NCI-H526 (cell line): ENCODE data around the gene ZDHHC7.
A peak's percentile ranks its signal among the peaks of the same experiment; 100 is the strongest.

ENCODE experiments used
- DNase-seq, 2 experiments: peaks; one replicate each; lab custom pipeline; 2025; lab: John Stamatoyannopoulos, UW

ZDHHC7 gene

DNA sequence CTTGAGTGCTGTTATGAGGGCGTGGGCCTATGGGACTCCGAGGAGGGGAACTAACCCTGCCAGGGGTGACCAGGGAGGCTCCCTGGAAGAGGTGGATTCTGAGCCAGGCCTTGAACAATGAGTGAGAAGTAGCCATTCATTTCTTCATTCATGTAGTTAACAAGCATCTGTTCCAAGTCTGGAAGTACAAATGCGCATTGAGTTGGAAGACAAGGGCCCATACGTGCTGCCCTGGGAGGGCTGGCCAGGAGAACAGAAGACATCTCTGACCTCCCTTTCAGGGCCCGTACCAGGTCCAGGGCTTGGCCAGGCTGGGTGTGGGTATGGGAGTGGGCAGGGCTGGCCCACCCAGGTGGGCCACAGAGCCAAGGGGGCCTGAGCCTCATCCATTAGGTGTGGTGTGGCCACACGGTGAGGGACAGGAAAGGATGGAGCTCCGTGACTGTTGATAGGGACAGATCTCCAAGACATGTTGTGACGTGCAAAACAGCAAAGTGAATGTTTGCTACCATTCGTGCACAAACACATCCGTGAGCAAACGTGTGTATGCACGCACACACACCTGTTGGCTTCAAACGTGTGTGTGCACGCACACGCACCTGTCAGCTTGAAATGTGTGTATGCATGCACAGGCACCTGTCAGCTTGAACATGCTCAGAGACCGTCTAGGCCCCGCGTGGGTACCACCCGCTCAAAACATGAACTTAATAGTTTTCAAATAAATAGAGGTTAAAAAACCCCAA lies 46.8 kb downstream of the ZDHHC7 start:
- DNase-seq, result no peak

DNA sequence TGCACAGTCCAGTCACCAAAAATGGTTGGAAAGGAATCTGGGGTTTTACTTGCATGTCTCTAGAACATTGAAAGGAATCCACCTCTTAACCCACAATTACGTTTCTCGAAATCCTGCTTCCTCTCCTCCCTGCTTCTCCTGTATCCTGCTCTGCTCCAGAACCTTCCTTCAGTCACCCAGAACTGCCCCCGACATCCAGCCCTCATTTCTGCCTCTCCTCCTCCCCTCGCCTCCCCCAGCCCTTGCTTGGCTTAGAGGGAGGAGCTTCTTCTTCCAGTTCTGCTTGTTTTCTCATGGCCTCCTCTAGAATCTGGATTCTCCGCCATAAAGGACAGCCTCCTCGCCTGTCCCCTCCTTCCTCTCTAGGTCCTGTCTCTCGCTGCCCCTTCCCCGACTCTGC lies 48.3 kb downstream of the ZDHHC7 start:
- DNase-seq, result no peak

DNA sequence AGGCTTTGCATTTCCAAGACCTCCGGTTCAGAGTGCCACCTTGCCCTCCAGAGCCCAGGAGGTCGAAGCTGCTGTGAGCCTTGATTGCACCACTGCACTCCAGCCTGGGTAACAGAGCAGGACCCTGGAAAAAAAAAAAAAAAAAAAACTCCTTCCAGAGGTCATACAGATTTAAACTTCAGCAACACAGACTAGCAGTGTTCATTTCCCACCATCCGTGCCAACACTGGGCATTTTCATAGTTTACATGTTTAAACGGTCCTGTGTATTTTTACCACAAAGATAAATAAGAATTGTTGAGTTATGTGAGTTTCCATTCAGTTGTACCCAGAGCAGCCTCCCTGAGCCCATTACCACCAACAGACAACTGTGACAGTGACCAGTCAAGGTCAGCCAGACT lies 50.4 kb downstream of the ZDHHC7 start:
- DNase-seq, result no peak

DNA sequence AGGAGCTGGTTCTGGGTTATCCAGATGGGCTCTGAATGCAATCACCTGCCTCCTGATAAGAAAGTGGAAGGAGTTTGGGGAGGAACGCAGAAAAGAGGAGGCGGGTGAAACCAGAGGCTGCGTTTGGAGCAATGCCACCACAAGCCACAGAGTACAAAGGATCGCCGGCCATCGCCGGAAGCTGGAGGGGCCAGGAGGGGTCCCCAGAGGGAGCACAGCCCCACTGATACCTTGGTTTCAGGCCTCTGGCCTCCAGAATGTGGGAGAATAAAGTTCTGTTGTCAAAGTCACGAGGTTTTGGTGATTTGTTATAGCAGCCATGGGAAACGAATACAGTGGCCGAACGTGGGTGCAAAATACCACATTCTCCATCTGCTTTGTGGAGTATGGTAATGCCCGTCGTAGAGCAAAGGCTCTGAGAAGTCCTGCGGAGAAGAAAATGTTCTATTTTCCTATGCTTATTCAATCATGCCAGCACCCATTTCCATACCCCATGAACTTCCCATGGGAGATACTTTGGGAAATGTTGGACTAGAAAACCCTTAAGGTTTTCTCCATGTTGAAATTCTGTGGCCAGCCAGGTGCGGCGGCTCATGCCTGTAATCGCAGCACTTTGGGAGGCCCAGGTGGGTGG lies 51.4 kb downstream of the ZDHHC7 start:
- DNase-seq, result no peak

DNA sequence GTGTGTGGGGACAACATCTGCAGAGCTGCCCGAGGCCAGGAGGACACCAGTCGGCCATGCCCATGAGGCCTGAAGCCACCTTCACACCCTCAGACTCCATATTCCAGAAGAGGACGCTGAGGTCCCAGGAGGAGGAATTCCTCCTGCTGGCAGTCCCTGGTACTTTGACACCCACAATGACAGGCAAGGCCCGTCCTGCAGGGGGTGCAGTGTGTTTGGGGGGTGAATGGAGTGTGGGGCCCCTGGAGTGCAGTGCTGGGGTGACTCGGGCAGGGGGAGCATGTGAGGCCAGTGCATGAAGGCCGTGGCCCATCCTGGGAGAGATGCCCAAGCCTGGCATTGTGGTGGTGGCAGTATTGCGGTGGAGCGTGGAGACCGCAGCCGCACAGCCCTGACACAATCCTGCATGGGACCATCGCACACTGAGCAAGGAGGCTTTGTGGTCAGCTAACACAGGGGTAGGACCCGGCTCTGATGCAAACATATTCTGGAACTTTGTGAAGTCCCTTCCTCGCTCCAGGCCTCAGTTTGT lies 52.2 kb downstream of the ZDHHC7 start:
- DNase-seq, result no peak

DNA sequence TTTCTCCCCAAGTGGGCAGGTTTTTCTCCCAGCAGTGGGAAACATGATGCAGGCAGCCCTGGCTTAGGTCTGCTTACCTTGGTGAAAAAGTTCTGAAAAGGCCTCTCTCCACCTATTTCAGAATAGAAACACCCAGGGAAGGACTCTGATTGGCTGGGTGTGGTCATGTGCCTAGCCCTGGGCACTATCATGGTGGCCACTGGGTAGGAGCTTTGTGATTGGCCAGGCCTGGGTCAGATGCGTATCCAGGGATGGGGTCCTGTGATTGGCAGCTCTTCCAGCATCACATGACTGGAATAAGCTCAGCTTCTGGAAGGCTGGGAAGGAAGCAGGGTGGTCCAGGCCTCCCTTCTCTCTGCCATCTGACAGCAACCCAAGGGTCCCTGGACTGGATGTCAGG lies 53.5 kb downstream of the ZDHHC7 start:
- no peak for DNase-seq

DNA sequence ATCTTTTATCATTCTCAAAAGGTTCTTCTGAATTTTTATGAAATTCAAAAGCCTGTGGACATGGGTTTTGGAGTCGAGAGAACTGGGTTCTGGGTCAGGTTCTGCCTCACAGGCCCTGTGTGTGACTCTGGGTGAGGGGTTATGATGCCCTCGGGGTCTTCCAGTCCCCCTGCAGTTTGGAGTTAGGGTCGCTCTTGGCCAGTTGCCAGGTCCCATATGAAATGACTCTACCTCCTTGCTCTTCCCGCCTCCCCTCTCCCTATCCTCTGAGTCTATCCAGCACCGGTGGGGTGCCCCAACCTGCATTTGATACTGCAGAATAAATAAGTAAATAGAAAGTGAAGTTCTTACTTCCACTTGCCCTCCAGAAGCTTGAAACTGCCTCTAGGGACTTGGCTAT lies 54.1 kb downstream of the ZDHHC7 start:
- DNase-seq, result no peak

DNA sequence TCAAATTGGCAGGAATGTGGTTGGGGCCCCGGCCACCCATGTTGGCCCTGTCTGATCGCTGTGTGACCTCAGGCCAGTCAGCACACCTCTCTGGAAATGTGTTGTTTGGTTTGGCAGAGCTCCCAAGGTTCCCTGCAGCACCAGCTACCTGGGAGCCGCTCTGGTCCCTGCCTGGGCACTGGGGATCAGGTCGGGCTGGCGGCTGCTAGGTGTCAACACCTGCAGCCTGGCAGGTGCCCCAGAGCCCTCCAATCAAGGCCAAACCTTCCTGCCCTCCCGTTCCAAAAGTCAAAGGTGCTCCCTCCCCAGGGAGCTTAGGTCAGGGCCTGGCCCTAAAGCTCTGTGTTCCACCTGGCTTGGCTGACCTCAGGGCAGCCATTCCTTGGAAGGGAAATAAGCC lies 55.9 kb downstream of the ZDHHC7 start:
- no peak for DNase-seq

DNA sequence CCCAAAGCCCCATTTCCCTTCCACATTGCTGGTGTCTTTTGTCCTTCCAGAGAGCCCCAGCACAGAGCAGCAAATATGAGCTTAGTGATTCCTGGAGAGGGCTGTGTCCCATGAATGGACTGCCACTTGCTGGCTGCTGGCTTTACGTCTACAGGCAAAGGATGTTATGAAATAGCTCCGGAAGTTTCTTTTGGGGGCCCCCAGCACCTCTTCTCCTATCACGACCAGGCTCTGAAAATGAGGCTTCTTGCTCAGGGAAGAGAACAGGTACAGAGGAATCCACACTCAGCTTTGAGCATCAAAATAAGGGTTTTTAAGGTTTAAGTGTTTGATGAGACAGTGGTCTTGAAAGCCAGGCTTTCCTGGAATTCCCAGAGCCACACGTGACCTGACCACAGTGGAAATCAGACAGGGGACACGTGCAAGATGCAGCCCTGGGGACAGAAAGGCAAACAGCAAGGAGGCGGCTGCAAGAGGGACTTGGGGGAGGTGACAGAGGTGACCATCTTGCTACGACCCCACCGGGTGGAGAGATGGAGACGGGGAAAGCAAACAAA lies 58.1 kb downstream of the ZDHHC7 start:
- no peak for DNase-seq

DNA sequence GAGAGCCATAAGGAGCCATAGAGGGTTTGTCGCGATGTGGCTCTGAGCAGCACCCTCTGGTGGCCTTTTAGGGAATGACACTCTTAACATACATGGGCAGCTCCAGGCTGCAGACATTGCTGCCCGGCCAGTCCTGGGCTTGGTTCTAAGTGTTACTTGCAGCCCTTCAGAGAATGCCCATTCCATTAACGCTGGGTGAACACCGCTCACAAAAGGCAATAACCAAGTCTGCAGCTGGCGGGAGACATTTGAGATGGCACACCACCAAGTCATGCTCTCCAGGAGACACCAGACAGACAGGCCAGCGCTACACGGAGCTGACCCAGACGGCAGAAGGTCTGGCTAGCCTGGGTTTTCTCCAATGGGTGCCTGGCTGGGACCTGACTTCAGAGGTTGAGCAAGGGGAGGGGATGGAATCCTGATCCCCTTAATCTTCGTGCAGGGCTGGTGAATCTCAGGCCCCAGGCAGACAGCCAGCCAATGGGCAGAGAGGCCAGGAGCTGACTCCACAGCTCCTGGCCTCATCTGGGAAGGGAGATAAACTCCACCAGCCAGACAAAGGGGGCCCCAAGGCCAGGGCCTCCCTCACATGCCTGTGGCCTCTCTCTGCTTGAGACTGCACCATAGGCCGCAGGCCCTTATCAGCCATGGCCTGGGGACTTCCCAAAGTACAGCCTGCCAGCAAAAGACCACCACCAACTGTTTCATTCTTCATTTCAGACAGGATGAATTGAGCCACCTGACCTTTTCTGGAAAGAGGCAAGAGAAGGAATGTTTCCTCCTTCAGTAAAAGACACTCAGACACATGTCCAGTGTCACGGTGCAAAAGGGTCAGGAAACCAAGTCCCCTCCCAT lies 58.8 kb downstream of the ZDHHC7 start:
- DNase-seq, result peak; percentile 17 to 76

DNA sequence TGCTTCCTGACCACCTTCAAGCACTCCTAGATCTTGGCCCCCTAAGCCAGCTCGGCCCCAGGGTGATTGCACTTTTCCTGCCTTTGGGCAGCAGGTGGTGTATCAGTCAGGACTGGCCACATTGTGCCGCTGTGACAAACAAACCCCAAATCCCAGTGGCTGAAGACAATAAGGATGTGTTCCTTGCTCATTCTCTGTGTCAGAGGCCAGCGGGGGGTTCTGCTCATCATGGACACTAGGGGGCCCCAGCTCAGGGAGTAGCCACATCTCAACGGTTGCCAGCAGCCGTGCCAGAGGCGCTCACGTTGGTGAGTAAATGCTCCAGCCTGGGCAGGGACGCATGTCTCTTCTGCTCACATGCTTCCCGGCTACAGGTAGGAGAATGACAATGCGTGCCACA lies 60.4 kb downstream of the ZDHHC7 start:
- DNase-seq, result peak in 1 of 2 experiments; percentile 46

DNA sequence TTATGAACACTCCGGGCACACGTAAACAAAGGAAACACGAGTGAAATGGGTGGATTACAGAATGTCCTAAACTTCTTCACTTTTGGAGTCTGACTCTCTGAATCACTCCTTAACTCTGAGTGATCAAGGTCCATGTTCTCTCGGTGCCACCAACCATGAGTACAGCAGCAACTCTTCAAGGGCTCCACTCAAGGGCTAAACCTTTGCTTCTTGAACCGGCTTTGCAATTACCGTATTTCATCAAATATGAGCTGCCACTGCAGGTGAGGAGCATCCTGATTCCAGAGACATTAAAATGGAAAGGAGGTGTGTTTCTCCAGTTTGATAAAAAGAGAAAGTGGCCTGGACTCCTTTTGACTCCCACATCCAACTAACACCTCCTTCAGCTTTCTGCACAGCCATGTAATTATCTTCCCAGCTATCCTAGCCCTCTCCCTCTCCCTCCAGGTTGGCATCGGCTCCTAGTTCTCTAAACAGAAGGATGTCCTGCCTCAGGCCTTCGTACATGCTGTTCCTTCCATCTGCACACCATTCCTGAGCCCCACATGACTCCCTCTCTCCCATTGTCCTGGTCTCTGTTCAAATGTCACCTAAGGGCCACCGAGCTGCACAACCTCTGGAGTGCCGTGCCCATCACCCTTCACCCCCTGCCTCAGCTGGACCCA lies 61.4 kb downstream of the ZDHHC7 start:
- no peak for DNase-seq

DNA sequence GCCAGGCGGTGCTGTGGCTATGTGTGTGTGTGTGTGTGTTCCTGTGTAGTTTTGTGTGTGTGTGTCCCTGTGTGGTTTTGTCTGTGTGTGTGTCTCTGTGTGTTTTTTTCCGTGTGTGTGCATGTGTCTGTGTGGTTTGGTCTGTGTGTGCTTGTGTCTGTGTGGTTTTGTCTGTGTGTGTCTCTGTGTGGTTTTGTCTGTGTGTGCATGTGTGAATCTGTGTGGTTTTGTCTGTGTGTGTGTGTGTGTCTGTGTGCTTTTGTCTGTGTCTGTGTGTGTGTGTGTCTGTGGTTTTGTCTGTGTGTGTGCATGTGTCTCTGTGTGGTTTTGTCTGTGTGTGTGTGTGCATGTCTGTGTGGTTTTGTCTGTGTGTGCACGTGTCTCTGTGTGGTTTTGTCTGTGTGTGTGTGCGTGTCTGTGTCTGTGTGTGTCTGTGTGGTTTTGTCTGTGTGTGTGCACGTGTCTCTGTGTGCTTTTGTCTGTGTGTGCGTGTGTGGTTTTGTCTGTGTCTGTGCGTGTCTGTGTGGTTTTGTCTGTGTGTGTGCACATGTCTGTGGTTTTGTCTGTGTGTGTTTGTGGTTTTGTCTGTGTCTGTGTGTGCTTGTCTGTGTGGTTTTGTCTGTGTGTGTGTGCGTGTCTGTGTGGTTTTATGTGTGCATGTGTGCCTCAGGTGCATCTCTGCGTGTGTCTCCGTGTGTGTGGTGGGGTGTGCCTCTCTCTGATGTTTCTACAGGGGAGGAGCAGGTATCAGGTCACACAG lies 62.3 kb downstream of the ZDHHC7 start:
- DNase-seq, result no peak

DNA sequence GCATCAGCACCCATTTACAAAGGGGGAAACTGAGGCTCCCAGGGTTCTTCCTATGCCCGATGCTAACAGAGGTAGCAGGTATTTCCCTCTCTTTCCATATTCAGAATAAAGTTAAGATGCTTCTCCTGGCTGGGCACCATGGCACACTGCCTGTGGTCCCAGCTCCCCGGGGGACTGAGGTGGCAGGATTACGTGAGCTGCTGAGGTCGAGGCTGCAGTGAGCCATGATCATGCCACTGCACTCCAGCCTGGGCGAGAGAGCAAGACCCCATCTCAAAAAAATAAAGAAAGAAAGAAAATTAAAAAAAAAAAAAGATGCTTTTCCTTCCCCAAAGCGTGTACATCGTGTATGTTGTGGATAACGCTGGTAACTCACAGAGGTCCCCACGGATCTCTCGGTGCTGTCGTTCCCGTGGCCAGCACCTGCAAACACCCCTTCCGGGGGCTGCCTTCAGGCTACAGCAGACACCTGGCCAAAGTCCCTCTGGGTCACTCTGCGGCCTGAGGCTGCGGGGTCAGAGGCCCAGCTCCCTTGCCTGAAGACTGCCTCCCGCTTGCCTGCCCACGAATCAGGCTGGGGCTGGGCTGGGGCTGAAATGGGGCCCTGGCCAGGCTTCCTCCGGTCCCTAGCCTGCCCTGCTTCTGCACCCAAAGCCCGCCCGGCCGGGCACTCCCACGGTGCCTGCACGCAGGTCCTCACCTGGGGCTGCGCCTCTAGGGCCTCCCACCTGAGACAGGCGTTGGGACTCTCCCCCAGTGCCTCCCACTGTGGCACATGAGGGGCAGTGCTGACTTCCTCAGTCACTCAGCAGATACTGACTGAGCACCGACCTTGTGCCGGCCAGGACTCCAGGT lies 63.1 kb downstream of the ZDHHC7 start:
- DNase-seq, result no peak

DNA sequence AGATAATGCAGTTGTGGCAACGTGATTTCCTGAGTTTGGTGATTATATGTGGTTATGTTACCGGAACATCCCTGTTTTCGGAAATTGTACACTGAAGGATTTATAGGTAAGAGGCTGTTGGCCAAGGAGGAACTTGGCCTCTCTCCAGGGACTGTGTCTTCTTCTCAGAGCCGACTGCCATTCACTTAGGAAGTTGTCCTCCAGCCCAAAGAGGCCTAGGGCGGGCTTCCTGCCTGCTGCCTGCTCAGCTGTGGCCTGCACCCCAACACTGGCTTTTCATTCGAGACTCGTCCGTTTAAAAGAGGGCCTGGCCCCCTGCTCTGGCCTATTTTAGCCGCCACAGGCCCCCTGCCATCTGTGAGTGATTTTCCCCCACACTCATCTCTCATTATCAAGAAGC lies 64.3 kb downstream of the ZDHHC7 start:
- no peak for DNase-seq

DNA sequence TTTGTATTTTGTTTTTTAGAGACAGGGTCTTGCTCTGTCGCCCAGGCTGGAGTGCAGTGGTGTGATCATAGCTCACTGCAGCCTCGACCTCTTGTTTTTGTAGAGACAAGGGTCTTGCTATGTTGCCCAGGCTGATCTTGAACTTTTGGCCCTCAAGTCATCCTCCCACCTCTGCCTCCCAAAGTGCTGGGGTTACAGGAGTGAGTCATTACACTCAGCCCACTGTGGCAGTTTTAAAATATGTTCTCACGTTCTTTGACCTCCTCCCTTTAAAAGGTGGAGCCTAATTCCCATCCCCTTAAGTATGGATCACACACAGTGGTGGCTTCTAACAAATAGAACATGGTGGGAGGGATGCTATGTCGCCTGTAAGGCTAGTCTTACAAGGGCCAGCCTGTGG lies 67.7 kb downstream of the ZDHHC7 start:
- no peak for DNase-seq

DNA sequence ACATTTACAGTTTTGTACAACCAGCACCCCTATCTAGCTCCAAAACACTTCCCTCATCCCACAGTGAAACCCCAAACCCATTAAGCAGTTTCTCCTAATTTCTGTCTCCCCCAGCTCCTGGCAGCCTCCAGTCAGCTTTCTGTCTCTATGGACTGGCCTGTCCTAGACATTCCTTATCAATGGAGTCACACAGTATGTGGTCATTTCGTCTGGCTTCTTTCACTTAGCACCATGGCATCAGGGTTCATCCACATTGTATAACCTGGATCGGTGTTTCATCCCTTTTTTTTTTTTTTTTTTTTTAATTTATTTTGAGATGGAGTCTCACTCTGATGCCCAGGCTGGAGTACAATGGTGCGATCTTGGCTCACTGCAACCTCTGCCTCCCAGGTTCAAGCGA lies 68.5 kb downstream of the ZDHHC7 start:
- no peak for DNase-seq

DNA sequence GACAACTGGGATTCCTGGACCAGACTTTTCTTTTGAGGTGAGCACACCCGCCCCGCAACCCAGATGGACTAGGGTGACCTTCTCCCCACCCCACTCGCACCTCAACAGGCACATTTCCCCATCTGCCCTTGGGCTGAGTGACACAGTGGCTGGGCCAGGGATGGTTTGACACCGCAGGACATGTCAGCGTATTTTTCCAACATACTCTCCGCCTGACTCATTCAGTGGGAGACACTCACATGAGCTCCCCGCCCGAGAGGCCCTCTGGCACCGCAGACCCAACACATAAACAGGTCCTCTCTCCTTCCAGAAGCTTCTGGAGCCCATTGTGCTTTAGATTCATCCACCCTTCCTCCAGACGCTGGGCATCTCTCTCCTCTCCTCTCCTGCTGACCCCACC lies 69.4 kb downstream of the ZDHHC7 start:
- no peak for DNase-seq

DNA sequence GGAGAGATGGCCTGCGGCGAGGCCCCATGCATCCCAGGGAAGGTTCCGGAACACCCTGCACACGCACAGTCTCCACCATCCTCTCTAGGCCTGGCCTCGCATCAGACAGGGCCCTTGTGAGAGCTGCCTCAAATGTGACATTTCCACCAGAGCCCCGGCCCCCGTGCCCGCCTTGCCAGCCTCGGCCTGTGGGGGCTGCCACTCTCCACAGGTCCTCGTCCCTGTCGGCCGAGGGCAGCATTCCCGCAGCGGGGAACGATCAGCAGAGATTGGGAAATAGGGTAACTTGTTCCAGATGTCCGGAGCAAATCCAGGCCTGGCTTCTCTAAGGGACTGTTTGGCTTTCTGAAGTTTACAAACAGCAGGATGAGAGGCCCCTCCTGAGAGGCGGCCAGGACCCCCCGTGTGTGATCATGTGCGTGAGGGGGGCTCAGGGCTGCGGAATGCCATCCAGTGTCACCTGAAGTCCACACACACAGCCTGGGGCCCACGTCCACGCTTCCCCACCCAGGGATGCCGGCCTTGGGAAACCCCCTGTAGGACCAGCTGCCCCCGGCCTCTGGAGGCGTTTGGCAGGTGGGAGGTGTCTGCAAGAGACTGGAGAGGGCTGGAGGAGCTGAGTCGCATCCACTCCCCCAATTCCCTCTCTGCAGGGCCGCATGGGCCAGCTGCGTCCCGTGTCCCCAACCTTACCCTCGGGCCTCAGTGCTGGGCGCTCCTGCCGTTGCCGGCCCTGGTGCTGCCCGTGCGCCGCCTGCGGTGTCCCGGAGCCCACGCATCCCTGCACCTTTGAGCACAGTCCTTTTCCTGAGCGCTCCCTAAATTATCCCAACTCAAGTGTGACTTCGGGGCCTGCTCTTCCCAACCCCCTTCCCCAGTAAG lies 70.4 kb downstream of the ZDHHC7 start:
- no peak for DNase-seq
